SKM-1 treated with dmso at 0.1 percent for 144 hours (cell line): ENCODE data around the gene ACVR2B.

ENCODE experiments used
- DNase-seq: peaks from one replicate; lab custom pipeline; 2025; ENCODE audit not compliant: unreplicated experiment; lab: John Stamatoyannopoulos, UW

Gene ACVR2B

GRCh38 chr3:38457111-38458003, 3.7 kb downstream of the ACVR2B start:
- DNase-seq: no peak

- no peak for DNase-seq
Observed at GRCh38 chr3:38458796-38459498, 5.3 kb downstream of the ACVR2B start.

GRCh38 chr3:38459499-38460048, 5.9 kb downstream of the ACVR2B start:
- DNase-seq: no peak

- no peak for DNase-seq
Observed at GRCh38 chr3:38460377-38461270, 6.9 kb downstream of the ACVR2B start.

GRCh38 chr3:38465588-38466154, 12.0 kb downstream of the ACVR2B start:
- DNase-seq: no peak

- DNase-seq: no peak
Observed at GRCh38 chr3:38468765-38469164, 15.1 kb downstream of the ACVR2B start.

GRCh38 chr3:38469852-38470251, 16.2 kb downstream of the ACVR2B start:
- DNase-seq: no peak

- DNase-seq: no peak
Observed at GRCh38 chr3:38471260-38471857, 17.7 kb downstream of the ACVR2B start.

- DNase-seq: no peak
Observed at GRCh38 chr3:38472342-38472741, 18.7 kb downstream of the ACVR2B start.

- DNase-seq: no peak
Observed at GRCh38 chr3:38473229-38473628, 19.5 kb downstream of the ACVR2B start.

- no peak for DNase-seq
Observed at GRCh38 chr3:38474928-38475605, 21.4 kb downstream of the ACVR2B start.

GRCh38 chr3:38475716-38476115, 22.0 kb downstream of the ACVR2B start:
- no peak for DNase-seq

- no peak for DNase-seq
Observed at GRCh38 chr3:38476157-38476756, 22.6 kb downstream of the ACVR2B start.

GRCh38 chr3:38477057-38477820, 23.5 kb downstream of the ACVR2B start:
- no peak for DNase-seq

GRCh38 chr3:38477839-38478450, 24.3 kb downstream of the ACVR2B start:
- no peak for DNase-seq

- no peak for DNase-seq
Observed at GRCh38 chr3:38478901-38479300, 25.2 kb downstream of the ACVR2B start.

- peak; percentile 45 for DNase-seq
Observed at GRCh38 chr3:38479431-38480092, 25.9 kb downstream of the ACVR2B start.

- no peak for DNase-seq
Observed at GRCh38 chr3:38480093-38480445, 26.4 kb downstream of the ACVR2B start.
